Stimulated activated CD4-positive, alpha-beta T cell treated with anti-CD3 and anti-CD28 coated beads, Interleukin-15, amount 100 ng/mL, for 1 hour (primary cell): ENCODE results near the gene TPK1.
"Not testable (repeated sequence)": the region's sequence is repeated elsewhere in the genome, so short reads cannot be mapped to it uniquely, and the experiment has no call there.

Source experiments
- DNase-seq, 2 donors: peaks; one replicate each; pipeline ENCODE4 v3.0.0-alpha.2; 2020; ENCODE audit warnings: low read depth in 1 of 2, low spot score in 1 of 2

TPK1 gene

DNA sequence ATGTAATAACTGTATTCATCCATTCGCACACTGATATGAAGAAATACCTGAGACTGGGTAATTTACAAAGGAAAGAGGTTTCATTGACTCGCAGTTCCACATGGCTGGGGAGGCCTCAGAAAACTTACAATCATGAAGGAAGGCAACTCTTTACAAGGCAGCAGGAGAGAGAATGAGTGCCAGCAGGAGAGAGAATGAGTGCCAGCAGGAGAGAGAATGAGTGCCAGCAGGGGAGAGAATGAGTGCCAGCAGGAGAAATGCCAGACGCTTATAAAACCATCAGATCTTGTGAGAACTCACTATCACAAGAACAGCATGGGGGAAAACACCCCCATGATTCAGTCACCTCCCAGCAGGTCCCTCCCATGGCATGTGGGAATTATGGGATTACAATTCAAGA is 58.0 kb downstream of the TPK1 start:
- DNase-seq = not testable (repeated sequence)

- no peak for DNase-seq
Measured at GRCh38 chr7:144777005-144777839, 58.6 kb downstream of the TPK1 start.

DNA sequence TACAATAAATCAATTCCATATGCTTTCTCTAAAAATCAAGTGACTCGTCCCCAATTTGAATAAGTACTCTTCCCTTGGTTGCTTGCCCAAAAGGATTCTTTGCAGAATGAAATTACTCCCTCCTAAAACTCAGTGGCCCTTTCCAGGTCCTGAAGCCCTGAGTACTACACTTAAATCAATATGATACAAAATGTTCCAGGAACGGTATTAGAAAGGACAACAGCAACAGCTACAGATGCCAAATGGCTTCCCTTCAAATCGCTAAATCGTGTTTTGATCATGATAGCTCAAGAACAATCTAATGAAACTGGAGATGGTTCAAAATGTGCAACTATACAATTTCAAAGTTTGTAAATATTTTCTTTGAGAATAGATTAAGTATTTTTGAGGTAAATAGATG is 59.4 kb downstream of the TPK1 start:
- no peak for DNase-seq

- no peak for DNase-seq
Measured at GRCh38 chr7:144775749-144776148, 60.1 kb downstream of the TPK1 start.

- no peak for DNase-seq
Measured at GRCh38 chr7:144771927-144772326, 63.9 kb downstream of the TPK1 start.

- DNase-seq = no peak
Measured at GRCh38 chr7:144771174-144771573, 64.7 kb downstream of the TPK1 start.

GRCh38 chr7:144769352-144769751 is 66.5 kb downstream of the TPK1 start:
- DNase-seq = no peak

DNA sequence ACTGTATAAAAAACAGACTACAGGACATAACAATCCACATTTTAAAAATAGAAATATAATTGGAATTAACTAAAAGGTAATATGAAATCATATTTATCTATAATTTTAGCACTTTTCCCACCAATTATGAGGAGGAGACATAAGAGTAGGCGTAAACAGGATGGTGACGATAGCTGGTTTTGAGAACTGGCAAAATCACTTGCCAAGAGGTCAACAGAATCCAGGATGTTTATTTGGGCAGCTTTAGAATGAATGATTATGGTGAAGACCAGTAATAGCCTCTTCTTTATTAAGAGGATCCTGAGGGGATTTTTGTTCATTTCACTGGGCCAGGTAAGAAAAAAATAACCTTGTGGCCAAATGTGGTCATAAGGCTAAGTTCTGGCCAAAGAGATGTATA is 67.2 kb downstream of the TPK1 start:
- DNase-seq = no peak

DNA sequence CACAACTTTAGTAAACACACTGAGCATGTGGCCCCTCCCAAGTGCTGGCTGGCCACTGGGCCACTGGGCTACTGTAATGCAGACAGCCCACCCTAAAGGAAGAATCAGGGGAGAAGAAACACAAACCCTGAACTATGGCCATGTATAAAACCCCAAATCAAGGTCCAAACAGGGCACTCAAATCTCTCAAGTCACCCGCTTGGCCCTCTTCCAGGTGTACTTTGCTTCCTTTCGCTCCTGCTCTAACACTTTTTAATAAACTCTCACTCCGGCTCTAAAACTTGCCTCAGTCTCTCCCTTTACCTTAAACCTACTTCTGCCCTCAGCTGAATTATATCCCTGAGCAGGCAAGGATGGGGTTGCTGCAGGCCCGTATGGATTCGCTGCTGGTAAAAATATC is 72.6 kb downstream of the TPK1 start:
- no peak for DNase-seq

DNA sequence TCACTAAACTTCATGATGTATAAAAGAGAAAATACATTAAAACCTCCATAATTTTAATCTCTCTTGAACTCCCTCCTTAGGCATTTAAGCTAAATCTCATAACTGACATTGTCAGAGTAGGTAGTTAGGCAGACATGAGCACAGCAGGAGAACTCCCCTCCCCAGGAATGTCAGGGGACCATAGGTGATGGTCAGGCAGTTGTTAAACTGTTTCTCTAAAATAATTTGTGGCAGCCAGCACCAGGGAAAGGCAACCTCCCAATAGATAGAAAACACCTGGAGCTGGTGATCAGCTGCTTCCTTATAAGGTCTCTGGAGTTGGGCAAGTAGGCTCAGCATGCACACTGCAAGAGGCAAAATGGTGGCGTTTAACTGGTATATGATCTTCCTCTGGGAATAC is 73.0 kb downstream of the TPK1 start:
- DNase-seq = no peak

GRCh38 chr7:144761493-144761892 is 74.4 kb downstream of the TPK1 start:
- DNase-seq = no peak

GRCh38 chr7:144759653-144760052 is 76.2 kb downstream of the TPK1 start:
- DNase-seq = no peak

DNA sequence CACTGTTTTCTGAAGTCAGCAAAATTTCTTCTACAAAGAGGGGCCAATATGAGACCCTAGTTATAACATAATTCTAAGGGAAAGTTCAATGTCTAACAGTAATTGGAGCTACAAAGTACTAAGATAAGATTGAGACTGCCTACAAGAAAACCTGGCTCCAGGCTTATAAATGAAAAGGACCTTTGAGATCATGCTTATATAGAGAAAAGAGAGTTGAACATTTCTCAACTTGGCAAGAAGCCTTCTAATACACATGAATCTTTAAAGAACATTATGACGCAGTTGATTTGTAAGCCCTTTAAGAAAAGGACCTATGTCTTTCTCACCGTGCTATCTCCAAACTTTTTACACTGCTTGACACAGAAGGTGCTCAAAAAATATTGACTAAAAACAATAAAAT is 87.9 kb downstream of the TPK1 start:
- no peak for DNase-seq

- no peak for DNase-seq
Measured at GRCh38 chr7:144738708-144739314, 97.0 kb downstream of the TPK1 start.

GRCh38 chr7:144738146-144738545 is 97.7 kb downstream of the TPK1 start:
- no peak for DNase-seq

DNA sequence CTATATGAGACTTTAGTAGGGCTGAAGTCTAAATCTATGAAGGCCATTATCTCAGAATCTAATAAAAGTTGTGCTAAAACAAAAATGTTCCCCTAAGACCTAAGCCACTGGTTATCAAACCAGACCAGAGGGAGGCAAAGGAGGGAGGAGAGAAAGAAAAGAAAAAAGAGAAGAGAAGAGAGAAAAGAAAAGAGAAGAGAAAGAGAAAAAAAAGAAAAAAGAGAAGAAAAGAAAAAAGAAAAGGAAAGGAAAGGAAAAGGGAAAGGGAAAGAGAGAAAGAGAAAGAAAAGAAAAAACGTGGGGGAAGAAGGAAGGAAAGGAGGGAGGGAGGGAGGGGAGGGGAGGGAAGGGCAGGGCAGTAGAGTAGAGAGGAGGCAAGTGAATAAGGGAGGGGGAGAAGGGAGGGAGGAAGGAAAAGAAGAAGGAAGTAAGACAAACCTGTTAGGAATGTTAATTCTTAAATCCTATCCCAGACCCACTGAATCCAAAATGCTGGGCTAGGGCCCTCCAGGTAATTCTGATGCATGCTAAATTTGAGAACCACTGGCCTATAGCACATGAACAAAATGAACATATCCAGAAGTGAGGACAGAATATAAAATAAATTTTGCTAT is 98.9 kb downstream of the TPK1 start:
- no peak for DNase-seq

- no peak for DNase-seq
Measured at GRCh38 chr7:144735505-144736276, 100.2 kb downstream of the TPK1 start.

DNA sequence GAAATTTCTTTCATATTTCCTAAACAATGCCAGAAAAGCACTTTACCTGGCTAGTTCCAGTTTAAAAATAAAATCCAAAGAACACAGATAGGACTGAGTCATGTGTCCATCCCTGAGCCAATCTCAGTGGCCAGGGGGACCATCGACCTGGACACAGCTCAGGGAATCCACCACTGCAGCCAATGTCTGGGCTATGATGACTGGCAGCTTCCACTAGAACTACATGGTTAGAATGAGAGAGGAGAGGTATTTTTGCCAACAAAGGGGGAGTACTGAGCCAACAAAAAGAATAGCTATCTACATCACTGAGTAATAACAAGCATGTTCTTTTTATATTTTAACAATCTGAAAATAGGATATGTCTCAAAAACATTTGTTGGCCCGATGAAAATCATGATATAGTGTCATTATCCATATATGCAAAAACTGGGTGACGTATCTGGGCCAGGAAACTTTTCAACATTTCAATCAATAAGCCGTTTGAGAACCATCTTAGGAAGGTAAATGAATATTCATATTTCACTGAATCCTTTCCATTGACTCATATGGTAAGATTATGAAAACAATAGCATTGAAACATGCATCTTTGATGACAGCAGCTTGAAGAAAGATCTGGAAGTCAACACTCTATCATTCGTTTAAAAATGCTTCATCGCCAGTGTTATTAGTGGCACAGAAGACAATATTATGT is 104.0 kb downstream of the TPK1 start:
- no peak for DNase-seq

DNA sequence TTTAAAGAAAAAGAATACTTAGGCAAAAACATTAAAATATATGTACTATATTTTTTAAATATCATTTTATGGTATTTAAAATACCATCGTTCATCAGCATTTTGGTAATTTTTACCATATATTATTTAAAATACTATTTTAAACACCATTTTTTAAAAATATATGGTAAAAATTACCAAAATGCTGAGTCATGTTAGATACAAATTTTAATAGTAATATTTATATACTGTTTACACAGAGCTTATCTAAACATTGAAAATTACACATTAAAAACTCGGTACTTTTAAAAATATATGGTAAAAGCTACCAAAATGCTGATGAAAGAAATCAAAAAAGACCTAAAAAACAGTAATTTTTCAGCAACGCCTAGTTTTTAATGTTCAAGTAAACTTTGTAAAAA is 105.6 kb downstream of the TPK1 start:
- no peak for DNase-seq

GRCh38 chr7:144729226-144729625 is 106.6 kb downstream of the TPK1 start:
- no peak for DNase-seq

- no peak for DNase-seq
Measured at GRCh38 chr7:144728551-144728950, 107.3 kb downstream of the TPK1 start.
